ENCODE data around the gene DPM1.

The DPM1 gene

DNA sequence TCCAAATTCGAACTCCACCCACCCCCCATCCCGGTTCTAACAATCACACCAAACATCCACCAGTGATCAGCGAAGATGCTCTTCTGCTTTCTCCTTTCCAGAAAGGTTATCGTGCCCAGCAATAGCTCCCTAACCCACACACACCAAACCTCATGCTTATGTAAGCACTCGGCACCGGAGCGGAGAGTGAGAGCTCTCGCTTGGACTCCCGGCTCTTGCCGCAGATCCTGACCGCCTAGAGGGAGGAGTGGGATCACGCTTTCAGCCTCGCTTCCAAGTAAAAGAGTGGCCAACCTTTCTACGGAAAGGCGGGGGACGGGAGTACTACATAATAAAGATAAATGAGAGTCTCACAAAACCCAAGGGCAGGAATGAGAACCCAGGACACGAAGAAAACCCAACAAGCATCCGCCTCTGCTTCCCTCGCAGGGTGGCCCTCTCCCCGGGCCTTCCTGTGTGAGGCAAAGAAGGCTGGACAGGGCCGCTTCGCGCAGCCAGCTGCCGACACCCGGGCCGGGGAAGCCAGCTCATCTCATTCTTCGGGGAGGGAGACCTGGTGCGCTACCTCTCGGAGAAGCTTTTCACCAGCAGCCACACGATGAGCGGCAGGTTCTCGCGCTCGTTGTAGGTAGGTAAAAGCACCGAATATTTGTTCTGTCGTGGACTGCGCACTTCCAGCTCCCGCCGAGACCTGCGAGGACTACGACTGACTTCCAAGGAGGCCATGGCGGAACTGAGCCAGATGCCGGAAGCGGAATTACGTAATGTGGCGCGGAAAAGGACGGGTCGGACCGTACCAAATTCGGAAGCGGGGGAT is at the start of gene DPM1:
Gene DPM1 (minus strand): TSS at position 735 of the 817 bp plus-strand sequence. CDS start 9 bp downstream, at position 726.
- Mint-ChIP-seq H3K4me1 (peaks cover 49% of the 10 kb centered on the region), H3K9me3 (no peaks in the 10 kb centered on the region), H3K4me3 (peak within 1 kb of the TSS; percentile 97 to 98), H3K27me3 (no peaks in the 10 kb centered on the region), H3K27ac (peak within 1 kb of the TSS; percentile 99 to 100)
- DNase-seq (peak; percentile 83 to 87), ATAC-seq (peak; percentile 87)

GRCh38 chr20:51005214-51005613 is 46.9 kb upstream of the DPM1 start:
- H3K27ac Mint-ChIP-seq: peak overlapping the region in 1 of 2 donors; percentile 81

DNA sequence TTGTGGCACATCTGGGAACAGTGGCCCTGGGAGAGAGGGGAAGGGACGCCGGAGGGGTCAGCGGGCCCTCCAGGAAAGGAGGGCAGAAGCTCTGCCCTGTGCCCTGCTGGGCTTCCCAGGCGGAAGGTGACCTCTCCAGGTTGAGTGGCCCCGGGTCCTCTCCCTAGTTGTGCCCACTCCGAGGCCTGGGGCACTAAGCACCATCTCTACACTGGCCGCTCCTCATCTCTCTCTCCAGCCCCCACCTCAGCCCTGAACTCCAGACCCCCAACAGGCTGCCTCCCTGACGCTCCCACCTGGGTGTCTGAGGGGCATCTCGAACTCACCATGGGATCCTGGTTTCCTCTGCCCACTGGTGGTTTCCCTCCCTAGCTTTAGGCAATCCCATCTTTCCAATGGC is 46.4 kb upstream of the DPM1 start:
- no peak for DNase-seq
- H3K9me3 Mint-ChIP-seq: no peaks in the 10 kb centered on the region
- H3K4me1 Mint-ChIP-seq: no peaks in the 10 kb centered on the region
- H3K4me3 Mint-ChIP-seq: no peak overlapping the region
- peaks cover 44% of the 10 kb centered on the region for H3K27me3 Mint-ChIP-seq
- H3K27ac Mint-ChIP-seq: no peak overlapping the region
- ATAC-seq: no peak

More at GRCh38 chr20:51005214-51005613, 46.9 kb upstream of the DPM1 start:
- Mint-ChIP-seq H3K9me3 (no peaks in the 10 kb centered on the region), H3K4me1 (no peaks in the 10 kb centered on the region), H3K4me3 (no peak overlapping the region), H3K27me3 (peaks cover 45% of the 10 kb centered on the region)
- ATAC-seq: no peak
- DNase-seq: no peak

- Mint-ChIP-seq H3K27ac (no peak overlapping the region), H3K9me3 (no peaks in the 10 kb centered on the region), H3K27me3 (peaks cover 40% of the 10 kb centered on the region), H3K4me1 (no peaks in the 10 kb centered on the region), H3K4me3 (no peak overlapping the region)
- DNase-seq (no peak), ATAC-seq (no peak)
These were observed 46.0 kb upstream of the DPM1 start for GRCh38 chr20:51004305-51004727.

- H3K9me3 Mint-ChIP-seq: no peaks in the 10 kb centered on the region
- no peak overlapping the region for H3K4me3 Mint-ChIP-seq
- no peaks in the 10 kb centered on the region for H3K4me1 Mint-ChIP-seq
- ATAC-seq (no peak), DNase-seq (no peak)
- peaks cover 43% of the 10 kb centered on the region for H3K27me3 Mint-ChIP-seq
- no peak overlapping the region for H3K27ac Mint-ChIP-seq
These were observed 45.4 kb upstream of the DPM1 start for GRCh38 chr20:51003753-51004152.

DNA sequence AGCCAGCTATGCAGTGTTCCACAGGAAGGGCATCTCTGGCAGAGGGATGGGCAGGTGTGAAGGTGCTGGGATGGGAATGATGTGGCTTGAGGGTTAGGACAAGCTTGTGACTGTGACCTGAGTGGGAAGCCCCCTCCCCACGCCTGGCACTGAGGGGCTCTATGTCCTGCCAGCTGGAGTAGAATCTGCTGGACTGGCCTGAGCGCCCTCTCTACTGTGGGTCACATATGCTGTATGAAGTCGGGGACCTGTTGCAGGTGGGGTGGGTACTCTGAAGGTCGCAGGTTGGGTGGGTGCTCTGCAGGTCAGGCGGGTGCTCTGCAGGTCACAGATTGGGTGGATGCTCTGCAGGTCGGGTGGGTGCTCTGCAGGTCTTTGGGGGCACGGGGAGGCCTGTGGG is 44.3 kb upstream of the DPM1 start:
- H3K4me1 Mint-ChIP-seq: no peaks in the 10 kb centered on the region
- no peaks in the 10 kb centered on the region for H3K9me3 Mint-ChIP-seq
- ATAC-seq (no peak), DNase-seq (no peak)
- H3K4me3 Mint-ChIP-seq: no peak overlapping the region
- H3K27me3 Mint-ChIP-seq: peaks cover 47% of the 10 kb centered on the region
- peak overlapping the region; percentile 1 to 75 for H3K27ac Mint-ChIP-seq

DNA sequence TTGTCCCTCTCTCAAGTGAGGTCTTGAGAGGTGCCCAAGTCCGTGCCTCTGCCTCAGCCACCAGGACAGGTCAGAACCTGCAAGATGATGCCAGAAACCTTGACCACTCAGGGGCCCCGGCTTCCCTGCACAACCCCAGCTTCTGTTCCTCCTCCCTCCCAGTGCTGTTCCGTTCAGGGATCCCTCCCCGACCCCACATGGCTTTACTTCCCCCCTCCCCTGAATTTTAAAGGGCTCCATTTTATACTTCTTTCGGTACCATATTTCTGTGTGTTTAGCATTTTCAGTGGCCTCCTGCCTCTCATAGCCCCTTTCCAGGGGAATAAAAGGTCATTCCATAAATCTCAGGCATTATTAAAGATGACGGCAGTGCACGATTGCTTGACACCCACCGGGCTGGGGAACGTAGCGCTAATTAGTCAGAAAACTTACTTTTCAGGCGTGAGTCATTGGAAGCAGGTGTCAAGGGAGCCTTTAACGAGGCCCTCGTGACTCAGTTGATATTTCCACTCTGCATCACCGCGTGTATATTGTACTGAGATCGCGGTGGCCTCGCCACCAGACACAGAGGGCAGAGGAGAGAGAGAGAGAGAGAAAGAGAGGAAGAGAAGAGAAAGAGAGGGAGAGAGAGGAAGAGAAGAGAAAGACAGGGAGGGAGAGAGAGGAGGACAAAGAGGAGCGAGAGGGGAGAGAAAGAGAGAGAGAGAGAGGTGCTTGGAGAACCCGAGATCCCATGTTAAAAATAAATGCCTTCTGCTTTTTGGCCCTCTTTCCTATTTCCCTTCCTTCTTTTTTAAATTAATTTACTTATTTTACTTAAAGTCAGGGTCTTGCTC is 43.3 kb upstream of the DPM1 start:
- H3K4me1 Mint-ChIP-seq: no peaks in the 10 kb centered on the region
- no peak for ATAC-seq
- peaks cover 47% of the 10 kb centered on the region for H3K27me3 Mint-ChIP-seq
- H3K4me3 Mint-ChIP-seq: no peak overlapping the region
- no peak for DNase-seq
- no peaks in the 10 kb centered on the region for H3K9me3 Mint-ChIP-seq
- peak overlapping the region in 1 of 2 donors; percentile 41 for H3K27ac Mint-ChIP-seq

DNA sequence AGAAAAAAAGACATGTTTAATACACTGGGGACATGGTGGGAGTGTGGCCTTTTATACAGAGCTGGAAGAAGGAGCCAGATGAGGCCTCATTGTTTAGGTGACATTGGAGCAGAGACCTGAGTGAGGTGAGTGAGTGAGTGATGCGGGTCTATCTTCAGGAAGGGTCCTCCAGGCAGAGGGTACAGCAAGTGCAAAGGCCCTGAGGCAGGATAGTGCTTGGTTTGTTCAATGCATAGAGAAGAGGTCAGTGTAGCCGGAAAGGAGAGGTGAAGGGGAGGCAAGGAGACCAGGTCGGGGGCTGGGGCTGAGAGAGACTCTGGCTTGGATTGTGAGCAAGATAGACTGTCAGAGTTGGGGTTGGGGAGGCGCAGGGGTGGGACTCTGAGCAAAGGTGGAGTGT is 41.0 kb upstream of the DPM1 start:
- Mint-ChIP-seq H3K27ac (no peak overlapping the region), H3K9me3 (no peaks in the 10 kb centered on the region), H3K4me3 (no peak overlapping the region), H3K4me1 (no peaks in the 10 kb centered on the region), H3K27me3 (peaks cover 31% of the 10 kb centered on the region)
- no peak for DNase-seq
- no peak for ATAC-seq

GRCh38 chr20:50996901-50997865 is 38.9 kb upstream of the DPM1 start:
- Mint-ChIP-seq H3K27me3 (peaks cover 30% of the 10 kb centered on the region), H3K27ac (no peak overlapping the region), H3K9me3 (no peaks in the 10 kb centered on the region), H3K4me1 (peaks cover 4% of the 10 kb centered on the region), H3K4me3 (no peak overlapping the region)
- DNase-seq: no peak
- no peak for ATAC-seq

GRCh38 chr20:50995506-50995905 is 37.2 kb upstream of the DPM1 start:
- ATAC-seq (no peak), DNase-seq (no peak)
- no peaks in the 10 kb centered on the region for H3K9me3 Mint-ChIP-seq
- H3K4me1 Mint-ChIP-seq: peaks cover 4% of the 10 kb centered on the region
- no peak overlapping the region for H3K27ac Mint-ChIP-seq
- H3K4me3 Mint-ChIP-seq: no peak overlapping the region
- H3K27me3 Mint-ChIP-seq: peaks cover 21% of the 10 kb centered on the region

GRCh38 chr20:50993876-50994275 is 35.5 kb upstream of the DPM1 start:
- H3K4me3 Mint-ChIP-seq: no peak overlapping the region
- no peak overlapping the region for H3K27ac Mint-ChIP-seq
- DNase-seq: no peak
- peaks cover 12% of the 10 kb centered on the region for H3K27me3 Mint-ChIP-seq
- no peak for ATAC-seq
- no peaks in the 10 kb centered on the region for H3K9me3 Mint-ChIP-seq
- H3K4me1 Mint-ChIP-seq: peaks cover 4% of the 10 kb centered on the region

- no peak overlapping the region for H3K4me3 Mint-ChIP-seq
- ATAC-seq (peak; percentile 99), DNase-seq (peak; percentile 63 to 69)
- H3K27me3 Mint-ChIP-seq: peaks cover 7% of the 10 kb centered on the region
- peak overlapping the region in 1 of 2 donors; percentile 44 for H3K27ac Mint-ChIP-seq
- peaks cover 4% of the 10 kb centered on the region for H3K4me1 Mint-ChIP-seq
- no peaks in the 10 kb centered on the region for H3K9me3 Mint-ChIP-seq
These were observed 34.6 kb upstream of the DPM1 start for GRCh38 chr20:50992733-50993457.

DNA sequence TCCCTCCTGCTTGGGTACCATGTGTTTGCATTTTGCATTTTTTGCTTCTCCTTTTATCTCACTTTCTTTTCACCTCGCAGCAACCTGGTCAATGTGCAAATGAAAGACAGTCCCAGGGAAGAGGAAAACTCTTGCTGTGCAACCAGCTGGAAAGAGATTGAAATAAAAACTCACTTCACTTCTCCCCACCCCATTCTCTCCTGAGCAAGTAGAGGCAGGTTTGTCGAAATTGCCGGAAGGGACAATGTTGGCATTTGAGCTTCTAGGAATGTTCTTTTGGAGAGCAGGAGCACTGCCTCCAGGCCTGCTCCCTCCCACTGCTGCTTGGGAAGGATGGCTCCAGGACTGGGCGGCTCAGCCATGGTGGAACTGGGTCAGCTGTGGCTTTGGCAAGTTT is 34.0 kb upstream of the DPM1 start:
- H3K27ac Mint-ChIP-seq: no peak overlapping the region
- ATAC-seq: no peak
- no peak for DNase-seq

DNA sequence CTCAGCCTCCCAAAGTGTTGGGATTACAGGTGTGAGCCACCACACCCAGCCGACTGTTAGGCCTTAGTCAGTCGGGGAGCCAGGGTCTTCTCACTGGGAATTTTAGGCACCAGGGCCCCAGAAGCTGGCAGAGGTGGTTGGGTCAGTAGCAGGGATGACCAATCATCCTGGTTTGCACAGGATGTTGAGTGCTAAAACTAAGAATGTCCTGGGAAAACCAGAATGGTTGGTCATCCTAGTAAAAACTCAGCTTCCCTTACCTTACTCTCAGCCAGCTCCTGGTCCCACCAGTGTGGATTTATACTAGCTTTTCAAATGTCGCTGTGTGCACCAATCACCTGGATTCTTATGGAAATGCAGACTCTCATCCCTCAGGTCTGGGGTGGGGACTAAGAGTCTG is 32.7 kb upstream of the DPM1 start:
- Mint-ChIP-seq H3K27ac (no peak overlapping the region), H3K27me3 (peaks cover 17% of the 10 kb centered on the region), H3K9me3 (no peaks in the 10 kb centered on the region), H3K4me1 (peaks cover 4% of the 10 kb centered on the region), H3K4me3 (no peak overlapping the region)
- ATAC-seq (no peak), DNase-seq (no peak)

More for the DNA sequence above, 34.0 kb upstream of the DPM1 start:
- Mint-ChIP-seq H3K9me3 (no peaks in the 10 kb centered on the region), H3K4me1 (peaks cover 4% of the 10 kb centered on the region), H3K4me3 (no peak overlapping the region), H3K27me3 (peaks cover 8% of the 10 kb centered on the region)
